OCI-LY7 (cell line): ENCODE data around the gene AKAP10. TPM values are rescaled to one million over a fixed set of nuclear protein-coding genes. Genes with fewer than 3 reads are reported as not detected.
"Not testable (repeated sequence)": the region's sequence is repeated elsewhere in the genome, so short reads cannot be mapped to it uniquely, and the experiment has no call there.

Source experiments
- BruUV-seq: library from RNA; stranded (reverse); fragments of 400-500 nt; replicated peaks from 2 replicates; lab custom pipeline; 2021; lab: Mats Ljungman, UMichigan
- CTCF ChIA-PET: fragments of 300-600 bp; sonication (Branson Sonifier 250); formaldehyde crosslinking; loops from one replicate; lab custom pipeline; 2022; ENCODE audit warnings: antibody characterized with exemption; ENCODE audit not compliant: unreplicated experiment; lab: Charles Lee
- POLR2A ChIA-PET: fragments of 300-600 bp; sonication (Branson Sonifier 250); formaldehyde crosslinking; loops from one replicate; lab custom pipeline; 2022; ENCODE audit warnings: antibody characterized with exemption; lab: Charles Lee
- DNase-seq: peaks from one replicate; pipeline ENCODE4 v3.0.0-alpha.2; 2015; ENCODE audit warnings: low spot score
- H2AFZ ChIP-seq: fragments of 200-600 bp; sonication (generic), shearing (Covaris generic); 2 replicates; pipeline ENCODE4 v1.6.1; 2014; ENCODE audit warnings: mild to moderate bottlenecking, antibody characterized with exemption, low read length, moderate library complexity
- H3K27ac ChIP-seq: fragments of 200-600 bp; sonication (generic); 2 replicates; pipeline ENCODE4 v1.5.1; 2014; ENCODE audit warnings: mixed run types, low read depth, mild to moderate bottlenecking, moderate library complexity, low read length, inconsistent platforms; ENCODE audit not compliant: poor library complexity, severe bottlenecking
- H3K36me3 ChIP-seq: fragments of 200-600 bp; sonication (generic); 2 replicates; pipeline ENCODE4 v1.6.1; 2014; ENCODE audit warnings: mild to moderate bottlenecking, antibody characterized with exemption, low read length, moderate library complexity, mixed read lengths; ENCODE audit not compliant: insufficient read depth
- H3K4me1 ChIP-seq: fragments of 200-600 bp; sonication (generic); 2 replicates; pipeline ENCODE4 v1.5.1; 2014; ENCODE audit warnings: mild to moderate bottlenecking, low read length; ENCODE audit not compliant: insufficient read depth, poor library complexity, severe bottlenecking
- H3K4me2 ChIP-seq: fragments of 200-600 bp; sonication (generic); 2 replicates; pipeline ENCODE4 v1.6.1; 2014; ENCODE audit warnings: mild to moderate bottlenecking, low read length
- H3K4me3 ChIP-seq: fragments of 200-600 bp; sonication (generic); 2 replicates; pipeline ENCODE4 v1.5.1; 2014; ENCODE audit warnings: mild to moderate bottlenecking, low read depth, low read length; ENCODE audit not compliant: poor library complexity, severe bottlenecking
- H3K79me2 ChIP-seq: fragments of 200-600 bp; sonication (generic); 2 replicates; pipeline ENCODE4 v1.6.1; 2016; ENCODE audit warnings: low read depth, mild to moderate bottlenecking, low read length, moderate library complexity, mixed read lengths; ENCODE audit not compliant: insufficient read depth
- H3K9me2 ChIP-seq: fragments of 200-600 bp; sonication (generic); 2 replicates; pipeline ENCODE4 v1.6.1; 2016; ENCODE audit warnings: mild to moderate bottlenecking, low read length, mixed read lengths; ENCODE audit not compliant: insufficient read depth
- H3K9me3 ChIP-seq: fragments of 200-600 bp; sonication (generic); 2 replicates; pipeline ENCODE4 v1.6.1; 2014; ENCODE audit warnings: mild to moderate bottlenecking, mixed run types, low read length, mixed read lengths
- H4K20me1 ChIP-seq: fragments of 200-600 bp; sonication (generic); 2 replicates; pipeline ENCODE4 v1.6.1; 2014; ENCODE audit warnings: mild to moderate bottlenecking, antibody characterized with exemption, low read length, moderate library complexity, mixed read lengths; ENCODE audit not compliant: insufficient read depth
- EZH2phosphoT487 ChIP-seq: fragments of 200-600 bp; sonication (generic); IDR thresholded peaks from 2 replicates; pipeline ENCODE4 v1.6.1; 2018; ENCODE audit warnings: low read depth, borderline replicate concordance, mild to moderate bottlenecking, mixed run types, antibody characterized with exemption, low read length, moderate library complexity, mixed read lengths
- intact Hi-C: fragments of 100-400 bp; cut with micrococcal nuclease; formaldehyde crosslinking; loops from one replicate; pipeline ENCODE4 v1.10.0; 2022; ENCODE audit not compliant: unreplicated experiment
- total RNA-seq, 2 experiments: library from RNA; depleted of rRNA in 1 of 2; stranded (reverse); fragments of >200 nt in 1 of 2; shearing (Covaris generic) in 1 of 2; gene quantifications; 2 replicates each; pipeline ENCODE4 v1.2.3, GENCODE V29; 2014 to 2022
- TF ChIP-seq, protein P1 (sequence below): fragments of 200-600 bp; sonication (generic); conservative IDR thresholded peaks from 2 replicates; pipeline ENCODE4 v1.5.1; 2014; ENCODE audit warnings: mild to moderate bottlenecking, antibody characterized with exemption, low read length, moderate library complexity, mixed read lengths

The AKAP10 gene
- total RNA-seq, 2 experiments from 2014 or later: 20.5 to 35.7 TPM

DNA sequence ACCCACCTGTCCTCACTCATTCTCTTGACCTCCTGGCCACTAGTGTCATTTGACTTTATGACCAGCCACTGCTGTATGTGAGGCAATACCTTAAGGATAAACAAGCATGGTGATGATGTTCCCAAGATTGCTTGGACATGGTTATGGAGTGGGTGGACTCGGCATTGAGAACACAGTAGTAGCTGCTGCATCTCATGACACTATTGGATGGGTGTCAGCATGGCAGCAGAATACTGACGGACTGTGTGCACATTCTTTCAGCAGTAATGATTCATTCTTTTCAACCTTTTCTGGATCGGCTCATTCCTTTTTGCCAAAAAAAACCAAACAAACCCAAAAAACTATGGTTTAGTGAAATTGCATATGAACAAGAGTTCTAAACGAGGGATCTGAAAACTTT, 45.1 kb upstream of the AKAP10 start:
- H3K4me3 ChIP-seq: no peak overlapping the region
- H4K20me1 ChIP-seq: no peaks in the 10 kb centered on the region
- no peak overlapping the region for H3K27ac ChIP-seq
- DNase-seq: no peak
- no peaks in the 10 kb centered on the region for H3K9me3 ChIP-seq
- intact Hi-C loops: no loop called here
- H3K36me3 ChIP-seq: no peaks in the 10 kb centered on the region
- TF ChIP-seq, protein P1, sequence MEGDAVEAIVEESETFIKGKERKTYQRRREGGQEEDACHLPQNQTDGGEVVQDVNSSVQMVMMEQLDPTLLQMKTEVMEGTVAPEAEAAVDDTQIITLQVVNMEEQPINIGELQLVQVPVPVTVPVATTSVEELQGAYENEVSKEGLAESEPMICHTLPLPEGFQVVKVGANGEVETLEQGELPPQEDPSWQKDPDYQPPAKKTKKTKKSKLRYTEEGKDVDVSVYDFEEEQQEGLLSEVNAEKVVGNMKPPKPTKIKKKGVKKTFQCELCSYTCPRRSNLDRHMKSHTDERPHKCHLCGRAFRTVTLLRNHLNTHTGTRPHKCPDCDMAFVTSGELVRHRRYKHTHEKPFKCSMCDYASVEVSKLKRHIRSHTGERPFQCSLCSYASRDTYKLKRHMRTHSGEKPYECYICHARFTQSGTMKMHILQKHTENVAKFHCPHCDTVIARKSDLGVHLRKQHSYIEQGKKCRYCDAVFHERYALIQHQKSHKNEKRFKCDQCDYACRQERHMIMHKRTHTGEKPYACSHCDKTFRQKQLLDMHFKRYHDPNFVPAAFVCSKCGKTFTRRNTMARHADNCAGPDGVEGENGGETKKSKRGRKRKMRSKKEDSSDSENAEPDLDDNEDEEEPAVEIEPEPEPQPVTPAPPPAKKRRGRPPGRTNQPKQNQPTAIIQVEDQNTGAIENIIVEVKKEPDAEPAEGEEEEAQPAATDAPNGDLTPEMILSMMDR: no peak
- no peak for TF ChIP-seq EZH2phosphoT487
- no peak overlapping the region for H3K4me2 ChIP-seq
- ChIA-PET CTCF (no interaction called here), POLR2A (no interaction called here)
- no peaks in the 10 kb centered on the region for H3K79me2 ChIP-seq
- H2AFZ ChIP-seq: no peak overlapping the region
- no peaks in the 10 kb centered on the region for H3K9me2 ChIP-seq
- no TSS peak for BruUV-seq
- no peaks in the 10 kb centered on the region for H3K4me1 ChIP-seq

DNA sequence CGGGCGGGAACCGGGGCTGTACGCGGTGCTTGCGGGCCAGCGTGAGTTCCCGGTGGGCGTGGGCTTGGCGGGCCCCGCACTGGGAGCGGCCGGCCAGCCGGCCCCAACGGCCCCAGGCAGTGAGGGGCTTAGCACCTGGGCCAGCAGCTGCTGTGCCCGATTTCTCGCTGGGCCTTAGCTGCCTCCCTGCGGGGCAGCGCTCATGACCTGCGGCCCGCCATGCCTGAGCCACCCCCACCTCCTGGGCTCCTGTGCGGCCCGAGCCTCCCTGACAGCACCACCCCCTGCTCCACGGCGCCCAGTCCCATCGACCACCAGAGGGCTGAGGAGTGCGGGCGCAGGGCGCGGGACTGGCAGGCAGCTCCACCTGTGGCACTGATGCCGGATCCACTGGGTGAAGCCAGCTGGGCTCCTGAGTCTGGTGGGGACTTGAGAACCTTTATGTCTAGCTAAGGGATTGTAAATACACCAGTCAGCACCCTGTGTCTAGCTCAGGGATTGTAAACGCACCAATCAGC, 38.9 kb upstream of the AKAP10 start:
- CTCF ChIA-PET, H3K4me2 ChIP-seq, H3K4me3 ChIP-seq, H3K27ac ChIP-seq, BruUV-seq, H3K36me3 ChIP-seq, intact Hi-C loops, H3K79me2 ChIP-seq, H2AFZ ChIP-seq, H3K9me3 ChIP-seq, DNase-seq, H4K20me1 ChIP-seq, H3K9me2 ChIP-seq, POLR2A ChIA-PET, H3K4me1 ChIP-seq: not testable (repeated sequence)

DNA sequence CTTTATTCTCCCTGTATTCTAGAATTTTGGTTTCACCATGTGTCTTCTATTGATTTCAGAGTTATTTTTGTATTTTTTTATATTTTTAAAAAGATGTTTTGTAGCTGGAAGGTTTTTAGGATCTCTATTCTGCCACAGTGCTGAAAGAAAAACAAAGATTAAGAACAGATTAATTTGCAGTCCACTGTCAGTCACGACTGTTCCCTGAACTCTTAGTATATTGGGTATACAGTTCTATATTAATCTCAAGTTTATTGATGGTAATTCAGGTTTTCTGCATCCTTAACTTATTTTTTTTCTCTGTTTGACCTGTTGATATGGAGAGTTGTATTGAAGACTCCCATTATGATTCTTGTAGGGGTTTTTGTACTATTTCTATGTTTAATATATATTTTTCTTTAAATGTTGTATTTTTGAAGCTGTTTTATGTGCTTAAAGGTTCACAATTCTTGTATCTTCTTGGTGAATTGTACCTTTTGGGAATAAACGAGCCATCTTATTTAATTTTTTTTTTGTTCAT, 34.4 kb upstream of the AKAP10 start:
- H3K4me1 ChIP-seq: peaks cover 4% of the 10 kb centered on the region
- H3K9me3 ChIP-seq: no peaks in the 10 kb centered on the region
- TF ChIP-seq EZH2phosphoT487: no peak
- TF ChIP-seq, protein P1: no peak
- no peak overlapping the region for H2AFZ ChIP-seq
- BruUV-seq: no TSS peak
- H3K4me2 ChIP-seq: no peak overlapping the region
- H3K27ac ChIP-seq: no peak overlapping the region
- intact Hi-C loops: no loop called here
- DNase-seq: no peak
- no peaks in the 10 kb centered on the region for H3K9me2 ChIP-seq
- ChIA-PET CTCF (no interaction called here), POLR2A (no interaction called here)
- no peaks in the 10 kb centered on the region for H4K20me1 ChIP-seq
- no peaks in the 10 kb centered on the region for H3K36me3 ChIP-seq
- no peaks in the 10 kb centered on the region for H3K79me2 ChIP-seq
- H3K4me3 ChIP-seq: no peak overlapping the region
